C1 segment of cervical spinal cord (tissue), 14 donors: ENCODE data around the gene RAB3A.
A peak's percentile ranks its signal among the peaks of the same experiment; 100 is the strongest.

ENCODE experiments used
- DNase-seq, 14 donors: peaks; one replicate each; lab custom pipeline; 2025; lab: John Stamatoyannopoulos, UW

RAB3A gene, protein sequence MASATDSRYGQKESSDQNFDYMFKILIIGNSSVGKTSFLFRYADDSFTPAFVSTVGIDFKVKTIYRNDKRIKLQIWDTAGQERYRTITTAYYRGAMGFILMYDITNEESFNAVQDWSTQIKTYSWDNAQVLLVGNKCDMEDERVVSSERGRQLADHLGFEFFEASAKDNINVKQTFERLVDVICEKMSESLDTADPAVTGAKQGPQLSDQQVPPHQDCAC

DNA sequence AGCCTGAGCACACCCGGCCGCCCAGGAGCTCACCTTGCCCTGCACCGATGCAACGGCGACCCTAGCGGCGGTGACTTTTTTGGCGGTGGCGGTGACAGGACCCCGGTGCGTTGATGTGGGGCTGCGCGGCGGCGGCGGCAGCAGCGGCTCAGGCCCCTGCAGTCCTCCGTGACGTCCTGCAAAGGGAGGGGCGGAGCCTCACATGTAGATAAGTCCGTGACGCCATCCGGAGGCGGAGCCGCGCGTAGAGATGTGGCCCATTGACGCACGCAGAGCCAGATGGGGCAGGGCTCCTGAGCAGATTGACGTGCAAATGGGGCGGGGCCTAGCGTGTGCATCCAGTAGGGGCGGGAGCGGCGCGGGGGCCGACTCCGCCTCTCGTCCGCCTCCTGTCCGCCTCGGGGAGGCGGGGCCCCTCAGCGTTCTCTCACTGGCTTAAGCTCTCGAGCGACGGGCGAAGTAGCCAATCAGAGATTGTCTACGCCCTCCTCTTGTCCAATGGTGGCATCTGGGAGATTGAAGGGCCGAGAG is at the start of gene RAB3A:
RAB3A (minus strand) TSS at position 180 of the 531 bp plus-strand sequence. CDS start 1,302 bp downstream, outside the sequence.
- peak; percentile 85 to 100 (median 98) for DNase-seq

DNA sequence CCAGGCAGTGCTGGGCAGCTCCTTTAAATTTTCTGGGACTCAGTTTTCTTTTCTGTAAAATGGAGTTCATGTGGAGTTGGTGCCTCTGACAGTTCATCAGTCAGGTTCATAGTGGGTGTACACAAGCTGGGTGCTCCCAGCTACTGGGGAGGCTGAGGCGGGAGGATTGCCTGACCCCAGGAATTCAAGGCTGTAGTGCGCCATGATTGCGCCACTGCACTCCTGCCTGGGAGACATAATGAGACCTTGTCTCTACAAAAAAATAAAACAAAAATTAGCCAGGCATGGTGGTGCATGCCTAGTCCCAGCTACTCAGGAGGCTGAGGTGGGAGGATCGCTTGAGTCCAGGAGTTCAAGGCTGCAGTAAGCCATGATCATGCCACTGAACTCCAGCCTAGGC is 49.3 kb upstream of the RAB3A start:
- no peak for DNase-seq

DNA sequence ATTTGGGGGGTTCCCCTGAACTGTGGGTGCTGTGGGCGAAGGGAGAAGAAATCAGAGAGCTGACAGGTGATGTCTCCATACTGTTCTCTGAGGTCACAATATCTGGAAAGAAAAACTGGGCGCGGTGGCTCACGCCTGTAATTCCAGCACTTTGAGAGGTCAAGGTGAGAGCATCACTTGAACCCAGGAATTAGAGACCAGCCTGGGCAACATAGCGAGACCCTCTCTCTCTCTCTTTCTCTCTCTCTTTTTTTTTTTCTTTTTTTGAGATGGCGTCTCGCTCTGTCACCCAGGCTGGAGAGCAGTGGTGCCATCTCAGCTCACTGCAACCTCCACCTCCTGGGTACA is 48.5 kb upstream of the RAB3A start:
- DNase-seq = no peak

DNA sequence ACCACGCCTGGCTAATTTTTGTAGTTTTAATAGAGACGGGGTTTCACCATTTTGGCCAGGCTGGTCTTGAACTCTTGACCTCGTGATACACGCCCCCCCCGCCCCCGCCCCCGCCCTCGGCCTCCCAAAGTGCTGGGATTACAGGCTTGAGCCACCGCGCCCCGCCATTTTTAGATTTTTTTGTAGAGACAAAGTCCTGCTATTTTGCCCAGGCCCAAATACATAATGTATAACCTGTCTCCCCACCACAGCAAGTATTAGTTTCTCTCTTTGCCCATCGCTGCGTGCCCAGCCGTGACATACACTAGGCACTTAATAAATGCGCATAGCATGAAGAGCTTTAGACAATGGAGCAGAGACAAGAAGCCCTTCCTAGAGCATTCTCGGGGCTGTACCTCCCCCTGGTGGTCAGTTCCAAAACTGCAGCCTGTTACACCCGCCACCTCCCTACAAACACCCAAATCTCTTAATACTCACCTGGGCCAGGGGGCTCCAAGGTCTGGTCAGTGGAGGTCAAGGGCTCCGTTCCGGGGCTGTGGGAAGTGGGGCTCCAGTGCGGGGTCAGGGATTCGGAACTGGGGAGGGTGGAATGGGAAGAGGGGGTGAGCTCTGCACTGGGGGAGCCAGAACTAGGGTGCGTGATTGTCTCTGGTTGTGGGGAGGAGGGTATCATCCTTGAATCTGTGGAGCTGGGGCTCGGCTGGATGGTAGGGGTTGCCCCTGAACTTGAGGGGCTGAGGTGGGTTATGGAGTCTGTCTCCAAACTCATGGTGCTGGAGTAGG is 47.9 kb upstream of the RAB3A start:
- peak in 11 of 14 donors; percentile 8 to 69 (median 32) for DNase-seq

DNA sequence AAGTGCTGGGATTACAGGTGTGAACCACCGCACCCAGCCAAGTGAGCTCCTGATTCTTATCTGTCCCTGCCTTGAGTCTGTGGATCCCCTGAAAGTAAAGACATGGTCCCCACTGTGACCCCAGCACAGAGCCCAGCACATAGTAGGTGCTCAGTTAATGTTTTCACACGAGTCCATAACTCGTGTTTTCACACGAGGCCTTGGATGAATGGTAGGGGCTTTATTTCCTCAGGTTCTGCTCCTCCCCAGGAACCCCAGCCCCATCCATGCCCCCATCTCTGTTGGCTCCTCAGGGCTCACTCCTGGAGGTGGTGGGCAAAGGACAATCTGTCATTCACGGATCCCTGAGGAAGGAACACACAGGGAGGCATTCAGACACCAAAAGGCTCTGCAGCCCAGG is 46.0 kb upstream of the RAB3A start:
- DNase-seq = no peak

DNA sequence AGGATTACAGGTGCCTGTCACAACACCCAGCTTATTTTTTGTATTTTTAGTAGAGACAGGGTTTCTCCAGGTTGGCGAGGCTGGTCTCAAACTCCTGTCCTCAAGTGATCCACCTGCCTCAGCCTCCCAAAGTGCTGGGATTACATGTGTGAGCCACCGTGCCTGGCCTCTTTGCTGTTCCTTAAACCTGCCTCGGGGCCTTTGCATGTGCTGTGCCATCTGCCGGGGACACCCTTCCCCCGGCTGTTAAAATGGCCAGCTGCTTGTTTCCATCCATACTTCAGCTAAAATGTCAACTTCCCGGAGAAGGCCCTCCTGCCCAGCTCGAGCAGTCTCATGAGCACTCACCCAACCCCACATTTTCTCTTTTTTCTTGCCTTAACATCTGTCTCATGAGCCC is 41.5 kb upstream of the RAB3A start:
- no peak for DNase-seq

DNA sequence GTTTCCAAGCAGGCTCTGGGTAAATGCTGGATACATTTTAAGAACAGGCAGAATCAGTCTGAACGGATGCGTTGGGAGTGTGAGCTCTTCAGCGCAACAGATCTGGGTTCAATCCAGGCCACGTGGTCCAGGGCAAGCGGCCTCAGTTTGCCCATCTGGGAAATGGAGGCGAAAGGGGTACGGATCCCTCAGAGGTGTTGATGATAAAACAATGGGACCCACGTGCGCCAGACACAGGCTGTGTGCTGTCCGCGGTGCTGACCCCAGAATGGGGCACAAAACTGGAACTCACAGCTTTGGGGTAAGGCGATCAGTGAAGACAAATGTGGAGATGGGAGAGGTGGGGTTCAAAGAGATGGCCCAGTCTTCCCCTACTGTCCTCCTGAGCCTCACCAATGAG is 35.5 kb upstream of the RAB3A start:
- DNase-seq = no peak

DNA sequence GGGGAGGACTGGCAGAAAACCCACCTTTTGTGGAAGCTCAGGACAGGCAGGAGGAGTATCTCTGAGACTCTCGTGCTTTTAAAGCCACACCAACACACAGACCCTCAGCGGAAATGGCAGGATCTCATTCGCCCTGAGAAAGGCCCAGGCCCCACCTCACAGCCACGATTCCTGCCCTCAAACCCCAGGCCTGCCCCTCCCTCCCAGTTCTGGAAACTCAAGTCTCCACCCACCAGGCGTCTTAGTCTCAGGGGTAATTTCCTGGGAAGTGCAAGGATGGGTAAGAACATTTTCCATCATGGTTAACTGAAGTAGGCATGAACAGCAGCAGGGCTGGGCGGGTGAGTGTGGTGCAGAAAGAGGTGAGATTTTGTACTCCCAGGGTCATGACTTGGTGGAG is 30.4 kb upstream of the RAB3A start:
- DNase-seq = no peak

DNA sequence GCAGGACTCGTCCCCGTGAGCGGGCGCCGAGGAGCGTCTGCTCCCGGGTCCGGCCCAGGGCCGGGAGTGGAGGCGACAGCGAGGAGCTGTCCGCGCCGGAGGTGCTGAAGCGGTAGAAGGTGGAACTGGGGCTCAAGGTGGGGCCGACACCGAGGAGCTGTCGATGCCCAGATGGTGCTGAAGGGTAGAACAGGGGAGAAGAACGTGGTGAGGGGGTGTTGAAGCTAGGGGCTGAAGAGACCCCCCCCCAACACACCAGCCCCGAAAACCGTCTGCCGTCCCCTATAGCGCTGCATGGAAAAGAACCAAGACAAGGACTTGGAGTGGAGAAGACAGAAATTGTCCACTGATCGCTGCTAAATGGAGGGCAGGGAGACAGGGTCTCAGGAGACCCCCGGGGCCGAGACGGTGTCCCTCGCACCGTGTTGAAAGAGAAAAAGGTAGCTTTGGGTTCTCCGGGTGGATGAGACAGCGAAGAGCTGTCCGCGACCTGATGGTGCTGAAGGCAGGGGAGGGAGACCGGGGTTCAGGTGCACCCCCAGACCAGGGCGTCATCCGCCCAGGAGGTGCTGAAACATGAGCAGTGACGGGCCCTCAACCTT is 29.5 kb upstream of the RAB3A start:
- peak in 1 of 14 donors; percentile 22 for DNase-seq

DNA sequence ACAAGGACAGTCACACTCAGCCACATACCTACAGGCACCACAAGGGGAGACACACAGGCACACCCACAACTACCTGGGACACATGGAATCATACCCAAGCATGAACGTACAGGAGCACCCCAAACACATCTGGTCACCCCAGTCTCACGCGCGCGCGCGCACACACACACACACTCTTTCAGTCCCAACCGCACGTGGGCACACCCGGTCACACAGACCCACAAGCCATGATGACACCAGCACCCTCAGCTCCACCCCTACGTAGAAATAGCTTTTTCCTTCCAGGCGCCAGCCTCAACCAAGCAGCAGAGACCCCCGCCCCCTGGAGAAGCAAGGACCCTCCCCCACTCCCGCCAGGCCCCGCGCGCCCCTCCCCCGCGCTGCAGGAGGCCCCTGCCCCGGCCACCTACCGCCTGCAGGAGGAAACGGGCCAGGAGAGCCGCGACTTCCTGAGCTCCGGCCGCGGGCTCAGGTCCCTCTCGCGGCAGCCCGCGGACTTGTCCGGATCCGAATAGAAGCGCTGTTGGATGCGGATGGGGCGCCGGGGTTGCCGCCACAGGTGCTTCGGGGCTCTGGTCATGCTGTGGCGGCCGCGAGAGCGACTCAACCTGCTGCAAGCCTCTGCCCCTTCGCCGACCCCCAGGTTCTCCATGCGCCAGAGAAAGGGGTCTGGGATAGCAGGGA is 28.8 kb upstream of the RAB3A start:
- peak in 1 of 14 donors; percentile 22 for DNase-seq

DNA sequence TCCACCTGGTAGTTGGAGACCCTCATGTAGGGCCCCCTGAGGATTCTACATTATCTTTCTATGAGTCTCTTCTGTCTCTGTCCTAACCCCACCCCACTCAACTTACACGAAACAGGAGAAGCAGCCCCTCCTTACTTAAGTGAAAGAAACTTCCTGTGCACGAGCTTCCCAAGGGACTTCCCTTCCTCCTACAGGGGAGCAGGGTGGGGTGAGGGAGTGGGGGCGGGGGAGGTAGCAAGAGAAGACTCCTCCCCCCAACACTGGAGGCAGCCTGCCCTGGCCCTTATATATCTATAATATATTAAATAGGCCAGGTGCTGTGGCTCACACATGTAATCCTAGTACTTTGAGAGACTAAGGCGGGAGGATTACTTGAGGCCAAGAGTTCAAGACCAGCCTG is 27.9 kb upstream of the RAB3A start:
- DNase-seq = no peak

DNA sequence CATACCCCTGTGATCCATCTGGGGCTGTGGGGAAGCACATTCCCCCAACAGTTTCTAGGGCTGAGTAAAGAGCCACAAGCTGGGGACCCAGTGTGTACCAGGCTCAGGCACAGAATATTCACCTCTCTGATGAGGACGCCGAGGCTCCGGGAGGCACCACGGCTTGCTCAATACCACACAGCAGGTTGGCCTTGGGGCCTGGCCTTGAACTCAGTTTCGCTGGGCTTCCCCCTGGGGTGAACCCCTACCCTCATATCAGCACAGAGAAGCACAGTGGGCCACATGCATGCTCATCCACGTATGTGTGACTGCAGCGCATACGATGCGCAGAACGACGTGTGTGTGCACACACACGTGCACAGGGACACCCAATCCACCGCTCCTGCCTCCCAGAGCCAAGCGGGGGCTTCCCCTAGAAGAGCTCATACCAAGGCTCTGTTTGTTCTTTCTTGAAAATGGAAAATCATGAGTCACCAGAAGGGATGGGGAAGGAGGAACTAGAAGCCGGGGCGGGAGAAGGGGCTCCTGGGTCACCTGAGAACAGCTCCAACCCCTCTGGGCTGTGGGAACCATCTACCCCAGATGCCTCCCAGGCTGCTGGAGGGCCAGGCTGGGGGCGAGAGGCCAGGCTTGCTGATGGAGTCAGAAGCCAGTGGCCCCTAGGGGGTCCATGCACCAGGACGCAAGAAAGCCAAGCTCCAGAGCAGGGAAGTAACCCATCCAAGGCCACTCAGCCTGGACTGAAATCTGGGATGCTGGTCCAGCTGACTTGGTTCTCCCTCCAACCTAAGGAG is 27.3 kb upstream of the RAB3A start:
- DNase-seq = no peak

DNA sequence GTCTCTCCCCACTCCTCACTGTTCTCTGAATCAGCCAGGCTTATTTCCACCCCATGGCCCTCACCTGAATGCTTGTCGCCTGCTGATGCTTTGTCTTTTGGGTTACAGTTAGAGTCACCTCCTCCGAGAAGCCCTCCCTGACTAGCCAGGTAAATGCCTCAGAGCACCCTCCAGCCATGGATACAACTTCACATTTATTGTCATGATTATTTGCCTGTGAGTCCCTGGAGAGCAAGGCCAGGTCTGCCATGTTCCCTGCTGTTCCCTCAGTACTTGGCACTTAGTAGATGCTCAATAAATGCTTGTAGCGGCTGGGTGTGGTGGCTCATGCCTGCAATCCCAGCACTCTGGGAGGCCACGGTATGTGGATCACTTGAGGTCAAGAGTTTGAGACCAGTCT is 26.1 kb upstream of the RAB3A start:
- DNase-seq = no peak

DNA sequence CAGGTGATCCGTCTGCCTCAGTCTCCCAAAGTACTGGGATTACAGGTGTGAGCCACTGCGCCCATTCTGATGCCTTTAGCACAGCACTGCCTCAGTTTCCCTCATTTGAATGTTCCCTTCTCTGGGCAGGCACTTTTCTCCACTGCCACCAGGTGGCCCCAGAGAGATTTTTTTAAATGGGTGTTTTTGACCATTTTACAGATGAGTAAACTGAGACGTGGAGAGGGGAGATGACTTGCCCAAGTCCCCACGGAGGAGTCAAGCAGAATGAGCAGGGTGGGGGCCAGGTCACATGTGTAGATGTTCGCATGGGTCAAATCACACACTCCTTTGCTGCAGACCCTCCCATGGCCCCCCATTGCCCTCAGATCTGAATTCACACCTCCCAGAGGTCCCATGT is 25.6 kb upstream of the RAB3A start:
- no peak for DNase-seq

DNA sequence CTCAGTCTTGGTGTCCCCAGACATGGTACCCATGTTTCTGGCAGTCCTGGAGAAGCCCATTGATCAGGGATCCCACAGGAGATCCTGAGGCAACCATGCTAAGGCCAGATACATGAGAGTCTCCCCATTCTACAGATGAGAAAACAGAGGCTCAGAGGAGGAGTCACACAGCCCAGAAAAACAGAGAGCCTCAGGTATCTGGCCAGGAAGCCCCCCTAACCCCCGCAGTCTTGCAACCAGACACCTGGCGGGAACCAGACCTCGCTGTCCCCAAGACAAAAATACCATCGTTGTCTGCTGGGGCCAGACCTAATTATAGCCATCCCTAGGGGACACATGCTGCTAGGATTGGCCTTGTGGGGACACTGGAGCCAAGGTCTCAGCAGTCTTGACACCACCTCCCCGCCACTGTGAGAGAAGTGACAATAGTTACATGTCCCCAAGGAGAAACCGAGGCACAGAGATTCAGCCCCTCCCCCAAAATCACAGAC is 24.0 kb upstream of the RAB3A start:
- DNase-seq = no peak

DNA sequence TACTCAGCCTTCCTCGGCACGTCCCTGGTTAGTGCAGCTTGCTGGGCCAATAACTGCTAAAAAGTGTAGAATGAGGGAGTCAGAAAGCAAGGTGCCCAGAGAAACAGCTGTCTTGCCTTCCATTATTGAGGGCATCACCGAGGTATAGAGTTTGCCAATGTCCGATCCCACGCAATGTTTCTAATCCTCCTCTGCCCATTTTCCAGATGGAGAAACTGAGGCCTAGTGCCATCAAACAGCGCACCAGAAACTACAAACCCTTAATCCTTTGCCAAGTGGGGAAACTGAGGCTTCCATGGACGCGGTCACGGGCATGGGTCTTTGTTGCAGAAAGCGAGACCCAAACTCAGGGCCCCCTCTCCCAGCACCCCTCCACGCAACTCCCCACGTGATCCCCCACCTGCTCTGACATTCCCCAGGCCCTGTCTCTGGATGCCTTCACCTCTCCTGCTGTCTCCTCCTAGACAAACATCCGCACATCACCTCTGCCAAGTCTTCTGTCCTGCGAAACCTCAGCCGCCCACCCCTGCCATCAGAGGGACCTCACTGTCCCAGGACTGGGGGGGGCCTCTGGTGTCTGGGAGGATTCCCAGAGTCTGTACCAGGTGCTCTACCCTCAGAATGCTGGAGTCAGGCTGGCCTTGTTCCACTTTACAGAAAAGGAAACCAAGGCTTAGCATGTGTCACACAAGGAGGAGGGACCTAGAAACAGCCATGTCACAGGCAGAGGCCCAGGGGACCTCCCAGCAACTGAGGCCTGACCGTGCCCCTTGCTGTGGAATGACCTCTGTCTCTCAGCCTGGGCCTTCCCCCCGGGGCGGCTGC is 23.3 kb upstream of the RAB3A start:
- DNase-seq = no peak

DNA sequence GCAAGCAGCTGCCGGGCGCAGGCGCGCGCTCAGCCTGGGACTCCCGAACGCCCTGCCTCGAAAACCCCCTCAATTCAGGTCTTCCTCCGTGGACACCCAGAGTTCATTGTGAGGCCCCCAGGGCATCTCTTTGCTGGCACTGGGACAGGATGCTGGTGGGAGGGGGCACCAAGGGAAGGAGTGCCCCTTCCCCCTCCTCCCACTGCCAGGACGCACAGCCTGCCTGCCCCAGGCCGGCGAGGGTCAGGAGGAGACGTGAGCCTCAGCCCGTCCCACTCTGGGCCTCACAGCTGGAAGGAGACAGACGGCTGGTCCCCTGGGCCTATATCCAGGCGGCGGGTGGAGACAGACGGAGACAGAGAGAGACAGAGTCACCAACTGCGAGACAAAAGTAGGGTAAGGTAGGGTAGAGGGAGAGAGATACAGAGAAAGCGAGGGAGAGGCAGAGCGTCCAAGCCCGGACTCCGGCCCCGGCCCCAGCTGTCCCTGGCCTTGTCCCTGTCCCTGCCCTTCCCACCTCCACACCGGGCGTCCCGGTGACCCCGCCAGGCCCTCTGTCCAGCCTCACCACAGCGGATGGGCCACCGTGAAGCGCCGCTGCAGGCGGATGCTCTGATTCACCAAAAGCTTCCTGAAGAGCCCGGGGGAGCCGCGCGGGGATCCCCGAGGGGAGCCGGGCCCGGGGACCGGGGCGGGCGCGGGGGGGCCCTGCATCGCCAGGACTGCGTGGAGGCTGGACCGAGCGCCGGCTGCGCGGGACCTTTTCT is 22.0 kb upstream of the RAB3A start, which contains the start of gene PDE4C:
PDE4C (minus strand) TSS at position 737 of the 767 bp plus-strand sequence; CDS start at position 714, 23 bp downstream.
- DNase-seq = no peak

DNA sequence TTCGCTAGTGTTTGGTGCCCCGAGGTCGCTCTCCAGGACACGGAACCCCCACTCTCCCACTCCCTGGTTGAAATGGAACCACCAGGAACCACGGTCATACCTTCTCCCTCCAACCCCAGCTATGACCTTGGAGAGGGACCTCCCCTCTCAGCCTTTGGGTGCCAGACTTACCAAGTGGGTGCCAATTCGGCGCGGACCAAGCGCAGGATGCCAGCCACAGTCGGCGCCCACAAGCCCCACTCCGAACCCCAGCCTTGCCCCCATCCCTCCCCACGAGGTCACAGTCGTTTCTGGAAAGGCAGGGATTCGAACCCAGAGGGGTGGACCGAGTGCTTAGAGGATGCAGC is 21.5 kb upstream of the RAB3A start:
- no peak for DNase-seq
